Neural progenitor cell (in vitro differentiated cells): ENCODE measurements around the gene HOXA2. TPM values are rescaled to one million over a fixed set of nuclear protein-coding genes. Genes with fewer than 3 reads are reported as not detected.
A peak's percentile ranks its signal among the peaks of the same experiment; 100 is the strongest.

Experiments used
- DNase-seq: peaks from one replicate; pipeline ENCODE4 v3.0.0-alpha.2; 2016; ENCODE audit warnings: low spot score
- H2AFZ ChIP-seq: fragments of 200-600 bp; sonication (generic); replicated peaks from 2 replicates; pipeline ENCODE4 v1.6.1; 2016; ENCODE audit warnings: antibody characterized with exemption
- H3F3A ChIP-seq: fragments of 200-600 bp; sonication (generic); 2 replicates; pipeline ENCODE4 v1.6.1; 2016; ENCODE audit warnings: antibody characterized with exemption, low read depth
- H3K27ac ChIP-seq: fragments of 200-600 bp; sonication (generic); 2 replicates; pipeline ENCODE4 v1.5.1; 2016; ENCODE audit warnings: mild to moderate bottlenecking
- H3K27me3 ChIP-seq: fragments of 200-600 bp; sonication (generic); 2 replicates; pipeline ENCODE4 v1.6.1; 2016; ENCODE audit warnings: mild to moderate bottlenecking, moderate library complexity
- H3K36me3 ChIP-seq: fragments of 200-600 bp; sonication (generic); 2 replicates; pipeline ENCODE4 v1.5.1; 2016
- H3K4me1 ChIP-seq: fragments of 200-600 bp; sonication (generic); 2 replicates; pipeline ENCODE4 v1.6.1; 2016; ENCODE audit warnings: mixed run types
- H3K4me2 ChIP-seq: fragments of 200-600 bp; sonication (generic); 2 replicates; pipeline ENCODE4 v1.6.1; 2016
- H3K4me3 ChIP-seq: fragments of 200-600 bp; sonication (generic); 2 replicates; pipeline ENCODE4 v1.5.1; 2016
- H3K79me2 ChIP-seq: fragments of 200-600 bp; sonication (generic); 2 replicates; pipeline ENCODE4 v1.6.1; 2016; ENCODE audit warnings: low read depth
- H3K9ac ChIP-seq: fragments of 200-600 bp; sonication (generic); 2 replicates; pipeline ENCODE4 v1.6.1; 2016
- H3K9me3 ChIP-seq: fragments of 200-600 bp; sonication (generic); 2 replicates; pipeline ENCODE4 v1.5.1; 2016; ENCODE audit warnings: low read depth
- H4K20me1 ChIP-seq: fragments of 200-600 bp; sonication (generic); 2 replicates; pipeline ENCODE4 v1.6.1; 2016; ENCODE audit warnings: low read depth
- H3K27ac Mint-ChIP-seq: 3 replicates; pipeline ENCODE4 v1.8.0; 2021; ENCODE audit warnings: mixed read lengths
- H3K27me3 Mint-ChIP-seq: 2 replicates; pipeline ENCODE4 v1.8.0; 2022; ENCODE audit warnings: low read depth, mild to moderate bottlenecking, inconsistent platforms, moderate library complexity, mixed read lengths; ENCODE audit not compliant: insufficient read depth
- H3K36me3 Mint-ChIP-seq: 3 replicates; pipeline ENCODE4 v1.8.0; 2021; ENCODE audit warnings: mixed read lengths
- H3K4me1 Mint-ChIP-seq: 3 replicates; pipeline ENCODE4 v1.8.0; 2021; ENCODE audit warnings: mixed read lengths
- H3K4me3 Mint-ChIP-seq: 3 replicates; pipeline ENCODE4 v1.8.0; 2021; ENCODE audit warnings: mild to moderate bottlenecking, moderate library complexity, mixed read lengths
- H3K9me3 Mint-ChIP-seq: 3 replicates; pipeline ENCODE4 v1.8.0; 2020; ENCODE audit warnings: mixed read lengths
- CTCF ChIP-seq: fragments of 200-600 bp; sonication (generic); IDR thresholded peaks from 2 replicates; pipeline ENCODE4 v1.5.1; 2017; ENCODE audit warnings: antibody characterized with exemption, mild to moderate bottlenecking
- EZH2 ChIP-seq: fragments of 200-600 bp; sonication (generic); IDR thresholded peaks from 2 replicates; pipeline ENCODE4 v1.6.1; 2017; ENCODE audit warnings: antibody characterized with exemption, mild to moderate bottlenecking, moderate library complexity
- EZH2phosphoT487 ChIP-seq: fragments of 200-600 bp; sonication (generic); IDR thresholded peaks from 2 replicates; pipeline ENCODE4 v1.6.1; 2017; ENCODE audit warnings: antibody characterized with exemption
- total RNA-seq: library from RNA; depleted of rRNA; stranded (reverse); fragments of >200 nt; gene quantifications from 2 replicates; pipeline ENCODE4 v1.2.3, GENCODE V29; 2015; ENCODE audit warnings: low replicate concordance

The HOXA2 gene
- total RNA-seq, 1 donor from 2014 or later: not detected

DNA sequence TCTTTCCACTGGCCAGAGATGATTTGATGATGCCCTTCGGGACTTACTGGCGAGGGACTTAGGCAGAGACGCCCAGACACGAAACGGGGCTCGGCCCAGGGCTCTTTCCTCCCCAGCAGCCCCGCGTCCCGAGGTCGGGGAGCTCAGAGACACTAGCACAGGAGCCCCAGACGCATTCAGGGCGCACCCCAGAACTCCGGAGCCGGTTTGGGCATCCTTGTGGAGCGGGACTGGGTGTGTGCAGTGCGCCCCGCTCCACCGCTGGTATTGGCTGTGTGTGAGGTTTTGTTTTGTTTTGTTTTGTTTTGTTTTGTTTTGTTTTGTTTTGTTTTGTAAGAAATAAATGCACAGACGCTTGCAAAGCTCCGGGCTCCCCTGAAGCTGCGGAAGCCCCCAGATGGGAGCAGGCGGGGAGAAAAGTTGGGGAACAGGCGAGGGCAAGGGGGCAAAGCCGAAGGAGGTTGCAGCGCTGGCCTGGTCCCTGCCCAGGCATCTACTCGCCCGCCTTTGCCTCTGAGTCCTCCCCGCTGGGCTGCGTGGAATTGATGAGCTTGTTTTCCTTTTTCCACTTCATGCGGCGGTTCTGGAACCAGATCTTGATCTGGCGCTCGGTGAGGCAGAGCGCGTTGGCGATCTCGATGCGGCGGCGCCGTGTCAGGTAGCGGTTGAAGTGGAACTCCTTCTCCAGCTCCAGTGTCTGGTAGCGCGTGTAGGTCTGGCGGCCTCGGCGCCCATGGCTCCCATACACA lies 42.9 kb upstream of the HOXA2 start:
- no peaks in the 10 kb centered on the region for H3K36me3 ChIP-seq
- no peak overlapping the region for H3K27ac ChIP-seq
- no peak overlapping the region for H2AFZ ChIP-seq
- H3K27me3 ChIP-seq: peaks cover 100% of the 10 kb centered on the region
- H4K20me1 ChIP-seq: peaks cover 80% of the 10 kb centered on the region
- H3K4me1 ChIP-seq: peaks cover 7% of the 10 kb centered on the region
- no peak for TF ChIP-seq CTCF
- TF ChIP-seq EZH2: peak; percentile 89
- TF ChIP-seq EZH2phosphoT487: peak; percentile 83
- H3K79me2 ChIP-seq: no peaks in the 10 kb centered on the region
- H3K4me1 Mint-ChIP-seq: peaks cover 8% of the 10 kb centered on the region
- DNase-seq: no peak
- peaks cover 25% of the 10 kb centered on the region for H3K9me3 Mint-ChIP-seq
- H3F3A ChIP-seq: no peaks in the 10 kb centered on the region
- H3K36me3 Mint-ChIP-seq: no peaks in the 10 kb centered on the region
- no peak overlapping the region for H3K9ac ChIP-seq
- H3K27ac Mint-ChIP-seq: no peak overlapping the region
- peaks cover 91% of the 10 kb centered on the region for H3K27me3 Mint-ChIP-seq
- H3K4me3 Mint-ChIP-seq: no peak overlapping the region
- no peak overlapping the region for H3K4me2 ChIP-seq
- H3K9me3 ChIP-seq: no peaks in the 10 kb centered on the region
- no peak overlapping the region for H3K4me3 ChIP-seq

GRCh38 chr7:27144781-27145164 lies 42.3 kb upstream of the HOXA2 start:
- H4K20me1 ChIP-seq: peaks cover 85% of the 10 kb centered on the region
- H3K27ac ChIP-seq: no peak overlapping the region
- DNase-seq: no peak
- H3F3A ChIP-seq: no peaks in the 10 kb centered on the region
- no peak overlapping the region for H3K9ac ChIP-seq
- Mint-ChIP-seq H3K9me3 (peaks cover 25% of the 10 kb centered on the region), H3K4me1 (peaks cover 8% of the 10 kb centered on the region), H3K4me3 (no peak overlapping the region), H3K36me3 (no peaks in the 10 kb centered on the region), H3K27me3 (peaks cover 91% of the 10 kb centered on the region), H3K27ac (no peak overlapping the region)
- H3K27me3 ChIP-seq: peaks cover 100% of the 10 kb centered on the region
- H3K4me1 ChIP-seq: peaks cover 7% of the 10 kb centered on the region
- H2AFZ ChIP-seq: no peak overlapping the region
- no peaks in the 10 kb centered on the region for H3K9me3 ChIP-seq
- TF ChIP-seq EZH2phosphoT487: no peak
- TF ChIP-seq EZH2: no peak
- TF ChIP-seq CTCF: no peak
- H3K4me2 ChIP-seq: no peak overlapping the region
- no peak overlapping the region for H3K4me3 ChIP-seq
- H3K36me3 ChIP-seq: no peaks in the 10 kb centered on the region
- no peaks in the 10 kb centered on the region for H3K79me2 ChIP-seq

GRCh38 chr7:27143950-27144780 lies 41.7 kb upstream of the HOXA2 start:
- Histone ChIP-seq H3K4me2 (no peak overlapping the region), H2AFZ (no peak overlapping the region), H3K27ac (no peak overlapping the region), H3K9ac (no peak overlapping the region), H3K4me1 (peaks cover 10% of the 10 kb centered on the region), H4K20me1 (peaks cover 85% of the 10 kb centered on the region), H3F3A (no peaks in the 10 kb centered on the region), H3K9me3 (no peaks in the 10 kb centered on the region), H3K36me3 (no peaks in the 10 kb centered on the region), H3K4me3 (no peak overlapping the region), H3K79me2 (no peaks in the 10 kb centered on the region), H3K27me3 (peaks cover 100% of the 10 kb centered on the region)
- no peaks in the 10 kb centered on the region for H3K36me3 Mint-ChIP-seq
- no peak for TF ChIP-seq CTCF
- TF ChIP-seq EZH2phosphoT487: peak; percentile 24
- peaks cover 8% of the 10 kb centered on the region for H3K4me1 Mint-ChIP-seq
- no peak overlapping the region for H3K27ac Mint-ChIP-seq
- H3K27me3 Mint-ChIP-seq: peaks cover 87% of the 10 kb centered on the region
- DNase-seq: no peak
- peaks cover 25% of the 10 kb centered on the region for H3K9me3 Mint-ChIP-seq
- no peak overlapping the region for H3K4me3 Mint-ChIP-seq
